Suprapubic skin (tissue), 4 donors: ENCODE results near the gene CAPN7. TPM values are rescaled to one million over a fixed set of nuclear protein-coding genes. Genes with fewer than 3 reads are reported as not detected.

ENCODE experiments used
- DNase-seq, 2 donors: peaks; one replicate each; pipeline ENCODE4 v3.0.0-alpha.2; 2019; ENCODE audit warnings: low spot score in 2 of 2
- H3K27ac ChIP-seq: fragments of 200-600 bp; sonication (generic); one replicate; pipeline ENCODE4 v1.5.1; 2019
- H3K27me3 ChIP-seq: fragments of 200-600 bp; sonication (generic); one replicate; pipeline ENCODE4 v1.5.1; 2019
- H3K36me3 ChIP-seq: fragments of 200-600 bp; sonication (generic); one replicate; pipeline ENCODE4 v1.5.1; 2019
- H3K4me1 ChIP-seq: fragments of 200-600 bp; sonication (generic); one replicate; pipeline ENCODE4 v1.5.1; 2019
- H3K4me3 ChIP-seq: fragments of 200-600 bp; sonication (generic); one replicate; pipeline ENCODE4 v1.5.1; 2019; ENCODE audit warnings: mild to moderate bottlenecking
- H3K9me3 ChIP-seq: fragments of 200-600 bp; sonication (generic); one replicate; pipeline ENCODE4 v1.5.1; 2019
- CTCF ChIP-seq, 2 donors: fragments of 200-600 bp in 1 of 2; fragments of 450-650 bp in 1 of 2; sonication (generic) in 1 of 2; IDR thresholded peaks; one replicate each; pipeline ENCODE4 v1.5.1; 2016 to 2019; ENCODE audit warnings: antibody characterized with exemption in 2 of 2, mild to moderate bottlenecking in 1 of 2, moderate library complexity in 1 of 2
- EP300 ChIP-seq: sonication (generic); formaldehyde crosslinking; IDR thresholded peaks from one replicate; pipeline ENCODE4 v1.6.1; 2017; ENCODE audit warnings: antibody characterized with exemption
- POLR2A ChIP-seq, 2 donors: fragments of 450-650 bp; IDR thresholded peaks; one replicate each; pipeline ENCODE4 v1.6.1; 2017; ENCODE audit warnings: antibody characterized with exemption in 2 of 2, mild to moderate bottlenecking in 2 of 2, moderate library complexity in 2 of 2
- POLR2AphosphoS5 ChIP-seq, 3 donors: sonication (generic); formaldehyde crosslinking; IDR thresholded peaks; one replicate each; pipeline ENCODE4 v1.6.1; 2017; ENCODE audit warnings: antibody characterized with exemption in 3 of 3
- WGBS: methylation state at CpG from one replicate; pipeline ENCODE4 v1.1.5; 2018; 5-methylcytosine and 5-hydroxymethylcytosine counted together
- total RNA-seq, 4 donors: library from RNA; depleted of rRNA; stranded (reverse); fragments of >200 nt; gene quantifications; one replicate each; pipeline ENCODE4 v1.1.0, GENCODE V29; 2016

CAPN7 gene
- total RNA-seq, 4 donors from 2014 or later: 32.0 to 112 (median 38.2) TPM

DNA sequence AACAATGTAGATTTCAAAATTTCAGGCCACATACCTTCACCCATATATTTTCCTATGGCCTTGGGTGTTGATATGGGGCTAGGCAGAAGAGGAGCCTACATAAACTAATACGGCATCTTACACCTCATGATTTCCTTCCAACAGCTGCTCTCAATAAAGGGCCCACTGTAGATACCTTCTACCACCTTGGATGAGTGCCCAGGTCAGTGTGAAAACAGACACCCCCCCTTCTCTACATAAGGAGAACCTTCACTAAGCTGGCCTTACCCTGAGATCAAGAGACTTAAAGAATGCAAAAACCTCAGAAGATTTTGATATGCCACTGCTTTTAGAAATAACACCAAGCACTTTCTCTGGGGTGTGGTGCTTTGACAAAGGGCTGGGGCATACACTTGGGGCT, 83.6 kb downstream of the CAPN7 start:
- Histone ChIP-seq H3K36me3 (no peaks in the 10 kb centered on the region), H3K9me3 (no peaks in the 10 kb centered on the region), H3K4me1 (peaks cover 51% of the 10 kb centered on the region), H3K27me3 (no peaks in the 10 kb centered on the region), H3K27ac (no peak overlapping the region), H3K4me3 (no peak overlapping the region)
- 88% methylated on average over 1 of the region's 1 CpG for WGBS
- no peak for TF ChIP-seq POLR2AphosphoS5 (IDR thresholded peaks at IDR 0.05)
- no peak for TF ChIP-seq POLR2A (IDR thresholded peaks at IDR 0.05)
- no peak for TF ChIP-seq CTCF (IDR thresholded peaks at IDR 0.05)
- TF ChIP-seq EP300: no peak
- no peak for DNase-seq

DNA sequence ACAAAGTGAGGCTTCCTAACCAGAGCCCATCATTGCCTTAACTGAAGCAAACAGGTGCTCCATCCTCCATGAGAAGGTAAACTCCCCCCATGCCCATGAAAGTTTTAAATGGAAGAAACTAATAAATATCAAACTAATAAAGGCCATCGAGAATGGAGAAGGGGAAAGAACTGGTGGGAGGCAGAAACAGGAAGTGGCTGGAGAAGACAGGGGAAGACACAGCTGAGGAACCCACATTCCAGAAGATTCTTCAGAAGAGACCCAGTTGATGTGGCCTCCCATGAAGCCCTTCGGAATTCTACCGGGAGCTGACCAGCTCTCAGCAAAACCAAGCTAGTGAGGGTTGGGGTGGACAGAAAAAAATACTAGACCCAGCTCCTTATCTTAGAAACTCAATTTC, 84.7 kb downstream of the CAPN7 start:
- no peak for DNase-seq
- Histone ChIP-seq H3K4me1 (peaks cover 52% of the 10 kb centered on the region), H3K4me3 (no peak overlapping the region), H3K27ac (peak overlapping the region; percentile 29), H3K27me3 (no peaks in the 10 kb centered on the region), H3K36me3 (no peaks in the 10 kb centered on the region), H3K9me3 (no peaks in the 10 kb centered on the region)
- WGBS: 73% methylated on average over 3 of the region's 3 CpGs
- TF ChIP-seq POLR2AphosphoS5 (IDR thresholded peaks at IDR 0.05): no peak
- TF ChIP-seq EP300: no peak
- no peak for TF ChIP-seq POLR2A (IDR thresholded peaks at IDR 0.05)
- TF ChIP-seq CTCF (IDR thresholded peaks at IDR 0.05): no peak

- H3K4me1 ChIP-seq: peaks cover 57% of the 10 kb centered on the region
- H3K27me3 ChIP-seq: no peaks in the 10 kb centered on the region
- no peaks in the 10 kb centered on the region for H3K9me3 ChIP-seq
- no peak for DNase-seq
- TF ChIP-seq EP300 (no peak), POLR2A (IDR thresholded peaks at IDR 0.05) (no peak), POLR2AphosphoS5 (IDR thresholded peaks at IDR 0.05) (no peak), CTCF (IDR thresholded peaks at IDR 0.05) (no peak)
- WGBS: 68% methylated on average over 6 of the region's 6 CpGs
- peak overlapping the region; percentile 49 for H3K27ac ChIP-seq
- H3K36me3 ChIP-seq: no peaks in the 10 kb centered on the region
- no peak overlapping the region for H3K4me3 ChIP-seq
Measured at GRCh38 chr3:15291589-15292541, 85.8 kb downstream of the CAPN7 start.

- H3K9me3 ChIP-seq: no peaks in the 10 kb centered on the region
- H3K4me3 ChIP-seq: no peak overlapping the region
- H3K36me3 ChIP-seq: no peaks in the 10 kb centered on the region
- H3K4me1 ChIP-seq: peaks cover 46% of the 10 kb centered on the region
- H3K27me3 ChIP-seq: no peaks in the 10 kb centered on the region
- TF ChIP-seq EP300: no peak
- TF ChIP-seq POLR2AphosphoS5 (IDR thresholded peaks at IDR 0.05): no peak
- TF ChIP-seq POLR2A (IDR thresholded peaks at IDR 0.05): no peak
- TF ChIP-seq CTCF (IDR thresholded peaks at IDR 0.05): no peak
- WGBS: 44% methylated on average over 13 of the region's 13 CpGs
- DNase-seq: no peak
- H3K27ac ChIP-seq: peak overlapping the region; percentile 49
Measured at GRCh38 chr3:15292765-15293522, 86.9 kb downstream of the CAPN7 start.

DNA sequence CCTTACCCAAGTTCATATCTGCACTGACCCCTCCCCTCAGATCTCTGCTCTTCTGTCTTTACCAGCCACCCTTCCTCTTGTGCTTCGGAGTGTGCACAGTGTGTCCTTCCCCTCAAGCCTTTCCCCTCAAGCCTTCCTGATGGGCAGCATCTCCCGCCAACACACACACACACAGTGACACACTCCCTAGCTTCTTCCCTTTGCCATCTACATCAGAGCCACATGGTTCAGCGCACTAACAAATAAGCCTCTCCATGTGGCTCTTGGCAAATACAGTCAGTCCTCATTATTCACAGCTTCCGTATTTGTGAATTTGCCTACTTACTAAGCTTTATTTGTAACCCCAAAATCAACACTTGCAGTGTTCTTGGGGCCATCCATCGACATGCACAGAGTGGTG, 88.9 kb downstream of the CAPN7 start:
- Histone ChIP-seq H3K4me1 (peaks cover 53% of the 10 kb centered on the region), H3K4me3 (no peak overlapping the region), H3K9me3 (no peaks in the 10 kb centered on the region), H3K36me3 (no peaks in the 10 kb centered on the region), H3K27me3 (no peaks in the 10 kb centered on the region), H3K27ac (peak overlapping the region; percentile 73)
- WGBS: 76% methylated on average over 5 of the region's 5 CpGs
- TF ChIP-seq POLR2A (IDR thresholded peaks at IDR 0.05) (no peak), EP300 (no peak), POLR2AphosphoS5 (IDR thresholded peaks at IDR 0.05) (no peak), CTCF (IDR thresholded peaks at IDR 0.05) (no peak)
- DNase-seq: no peak
